Upper lobe of left lung (tissue), 6 donors: ENCODE measurements around the gene DNAJB8. TPM values are rescaled to one million over a fixed set of nuclear protein-coding genes. Genes with fewer than 3 reads are reported as not detected.

ENCODE experiments used
- ATAC-seq, 2 donors: fragments of 200-7000 bp; cut with Tn5 transposase; one replicate each; pipeline ENCODE4 v1.9.1; 2022; ENCODE audit warnings: mild to moderate bottlenecking in 2 of 2, moderate library complexity in 2 of 2; ENCODE audit not compliant: low FRiP score in 2 of 2
- DNase-seq, 2 donors: peaks; one replicate each; pipeline ENCODE4 v3.0.0-alpha.2; 2019 to 2020
- H3K27ac ChIP-seq, 4 donors: fragments of 200-600 bp; sonication (generic); one replicate each; pipeline ENCODE4 v1.5.1; 2016 to 2019
- H3K27me3 ChIP-seq, 4 donors: fragments of 200-600 bp; sonication (generic); one replicate each; pipeline ENCODE4 v1.5.1; 2017 to 2019
- H3K36me3 ChIP-seq, 4 donors: fragments of 200-600 bp; sonication (generic); one replicate each; pipeline ENCODE4 v1.5.1; 2016 to 2019
- H3K4me1 ChIP-seq, 4 donors: fragments of 200-600 bp; sonication (generic); one replicate each; pipeline ENCODE4 v1.5.1; 2018 to 2019
- H3K4me3 ChIP-seq, 4 donors: fragments of 200-600 bp; sonication (generic); one replicate each; pipeline ENCODE4 v1.5.1; 2017 to 2019; ENCODE audit warnings: mild to moderate bottlenecking in 2 of 4, moderate library complexity in 1 of 4
- H3K9me3 ChIP-seq, 4 donors: fragments of 200-600 bp; sonication (generic); one replicate each; pipeline ENCODE4 v1.5.1; 2018 to 2019
- EP300 ChIP-seq, 4 donors: sonication (generic); formaldehyde crosslinking; IDR thresholded peaks; one replicate each; pipeline ENCODE4 v1.5.1; 2017; ENCODE audit warnings: antibody characterized with exemption in 4 of 4, control low read depth in 2 of 4
- POLR2A ChIP-seq, 4 donors: fragments of 450-650 bp; IDR thresholded peaks; one replicate each; pipeline ENCODE4 v1.5.1; 2016 to 2017; ENCODE audit warnings: antibody characterized with exemption in 4 of 4, mild to moderate bottlenecking in 2 of 4
- POLR2AphosphoS5 ChIP-seq, 2 donors: sonication (generic); formaldehyde crosslinking; IDR thresholded peaks; one replicate each; pipeline ENCODE4 v1.5.1; 2017; ENCODE audit warnings: antibody characterized with exemption in 2 of 2
- WGBS, 2 donors: methylation state at CpG; one replicate each; pipeline ENCODE4 v1.1.5; 2017 to 2018; 5-methylcytosine and 5-hydroxymethylcytosine counted together
- total RNA-seq, 6 donors: library from RNA; depleted of rRNA in 4 of 6; stranded (reverse); fragments of >200 nt in 4 of 6; gene quantifications; one replicate each; pipeline versions ENCODE4 v1.1.0 to v1.2.1, GENCODE V29; 2016 to 2021
- TF ChIP-seq, protein P1 (sequence below), 6 experiments: fragments of 450-650 bp in 4 of 6; fragments of 200-600 bp in 2 of 6; sonication (generic) in 2 of 6; IDR thresholded peaks; one replicate each; pipeline ENCODE4 v1.5.1; 2016 to 2019; ENCODE audit warnings: antibody characterized with exemption in 6 of 6
- donor health status: DM: no; HTN: no; CAD: no; lungs with moderate emphysema.
- donor health status: DM: no; HTN: yes; CAD: no; lungs with severe emphysema.

DNAJB8 gene
- total RNA-seq, 6 donors from 2014 or later: not detected

DNA sequence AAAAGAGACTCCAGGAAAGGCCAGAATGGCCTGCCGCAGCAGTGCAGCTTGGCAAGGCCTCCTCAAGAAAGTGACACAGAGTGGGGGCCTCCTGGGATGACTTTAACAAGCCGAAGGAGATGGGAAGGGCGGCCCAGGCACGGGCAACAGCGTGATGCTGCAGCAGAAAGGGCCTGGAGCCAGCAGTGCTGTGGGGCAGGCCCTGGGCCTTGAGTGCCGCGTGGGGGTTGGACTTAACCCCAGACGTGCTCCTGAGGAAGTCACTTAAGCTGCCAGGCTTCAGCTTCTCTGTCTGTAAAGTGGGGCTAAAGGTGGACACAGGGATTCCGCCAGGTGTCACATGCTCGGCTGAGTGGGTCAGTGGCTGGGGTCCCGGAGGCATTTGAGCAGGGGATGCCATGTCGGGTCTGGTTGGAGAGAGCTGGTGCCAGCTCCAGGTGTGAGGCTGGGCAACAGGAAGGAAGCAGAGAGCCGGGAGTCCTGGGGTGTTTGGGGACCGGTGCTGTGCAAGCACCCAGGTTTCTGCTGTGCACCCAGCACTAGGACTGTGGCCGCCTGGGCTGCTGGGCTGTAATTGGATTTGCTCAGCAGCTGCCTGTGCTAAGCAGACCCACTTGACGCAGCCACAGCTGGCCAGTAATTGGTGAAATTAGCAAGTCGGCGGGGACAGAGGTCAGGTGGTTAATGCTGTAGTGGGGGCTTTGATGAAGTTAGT, 7.8 kb downstream of the DNAJB8 start:
- DNase-seq (no peak), ATAC-seq (no peak)
- WGBS, 2 donors: 77 to 79% methylated on average over 14 to 18 of the region's 18 CpGs
- H3K9me3 ChIP-seq: no peaks in the 10 kb centered on the region
- H3K27me3 ChIP-seq: no peaks in the 10 kb centered on the region
- TF ChIP-seq EP300 (IDR thresholded peaks at IDR 0.05): no peak
- TF ChIP-seq, protein P1, sequence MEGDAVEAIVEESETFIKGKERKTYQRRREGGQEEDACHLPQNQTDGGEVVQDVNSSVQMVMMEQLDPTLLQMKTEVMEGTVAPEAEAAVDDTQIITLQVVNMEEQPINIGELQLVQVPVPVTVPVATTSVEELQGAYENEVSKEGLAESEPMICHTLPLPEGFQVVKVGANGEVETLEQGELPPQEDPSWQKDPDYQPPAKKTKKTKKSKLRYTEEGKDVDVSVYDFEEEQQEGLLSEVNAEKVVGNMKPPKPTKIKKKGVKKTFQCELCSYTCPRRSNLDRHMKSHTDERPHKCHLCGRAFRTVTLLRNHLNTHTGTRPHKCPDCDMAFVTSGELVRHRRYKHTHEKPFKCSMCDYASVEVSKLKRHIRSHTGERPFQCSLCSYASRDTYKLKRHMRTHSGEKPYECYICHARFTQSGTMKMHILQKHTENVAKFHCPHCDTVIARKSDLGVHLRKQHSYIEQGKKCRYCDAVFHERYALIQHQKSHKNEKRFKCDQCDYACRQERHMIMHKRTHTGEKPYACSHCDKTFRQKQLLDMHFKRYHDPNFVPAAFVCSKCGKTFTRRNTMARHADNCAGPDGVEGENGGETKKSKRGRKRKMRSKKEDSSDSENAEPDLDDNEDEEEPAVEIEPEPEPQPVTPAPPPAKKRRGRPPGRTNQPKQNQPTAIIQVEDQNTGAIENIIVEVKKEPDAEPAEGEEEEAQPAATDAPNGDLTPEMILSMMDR (IDR thresholded peaks at IDR 0.05): no peak
- no peak for TF ChIP-seq POLR2AphosphoS5 (IDR thresholded peaks at IDR 0.05)
- H3K4me1 ChIP-seq: no peaks in the 10 kb centered on the region
- no peaks in the 10 kb centered on the region for H3K36me3 ChIP-seq
- H3K27ac ChIP-seq: no peak overlapping the region
- no peak overlapping the region for H3K4me3 ChIP-seq

DNA sequence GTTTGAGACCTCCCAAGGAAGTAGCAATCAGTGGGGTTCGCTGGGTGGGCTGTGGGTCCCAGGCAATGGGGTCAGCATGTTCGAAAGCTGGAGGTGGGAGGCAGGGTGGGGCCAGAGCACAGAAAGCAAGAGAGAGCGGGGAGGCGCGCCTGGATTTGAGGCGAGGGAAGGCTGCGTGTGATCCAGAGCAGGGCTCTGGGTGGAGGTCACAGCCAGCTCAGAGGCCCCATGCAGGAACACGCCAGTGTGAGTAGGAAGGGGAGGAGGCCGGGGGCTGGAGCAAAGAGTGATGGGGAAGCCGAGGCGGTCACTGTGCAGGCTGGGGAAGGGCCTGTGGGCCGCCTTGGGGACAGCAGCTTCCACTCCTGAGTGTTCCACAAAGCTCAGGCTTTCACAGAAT, 8.8 kb downstream of the DNAJB8 start:
- 71 to 90% methylated on average over 12 of the region's 12 CpGs for WGBS, 2 donors
- H3K4me3 ChIP-seq: no peak overlapping the region
- no peaks in the 10 kb centered on the region for H3K36me3 ChIP-seq
- no peak overlapping the region for H3K27ac ChIP-seq
- no peaks in the 10 kb centered on the region for H3K9me3 ChIP-seq
- no peak for DNase-seq
- ATAC-seq: no peak
- H3K4me1 ChIP-seq: no peaks in the 10 kb centered on the region
- H3K27me3 ChIP-seq: no peaks in the 10 kb centered on the region
- TF ChIP-seq POLR2A (IDR thresholded peaks at IDR 0.05): no peak
- TF ChIP-seq, protein P1 (IDR thresholded peaks at IDR 0.05): no peak
- TF ChIP-seq EP300 (IDR thresholded peaks at IDR 0.05): no peak
- no peak for TF ChIP-seq POLR2AphosphoS5 (IDR thresholded peaks at IDR 0.05)

DNA sequence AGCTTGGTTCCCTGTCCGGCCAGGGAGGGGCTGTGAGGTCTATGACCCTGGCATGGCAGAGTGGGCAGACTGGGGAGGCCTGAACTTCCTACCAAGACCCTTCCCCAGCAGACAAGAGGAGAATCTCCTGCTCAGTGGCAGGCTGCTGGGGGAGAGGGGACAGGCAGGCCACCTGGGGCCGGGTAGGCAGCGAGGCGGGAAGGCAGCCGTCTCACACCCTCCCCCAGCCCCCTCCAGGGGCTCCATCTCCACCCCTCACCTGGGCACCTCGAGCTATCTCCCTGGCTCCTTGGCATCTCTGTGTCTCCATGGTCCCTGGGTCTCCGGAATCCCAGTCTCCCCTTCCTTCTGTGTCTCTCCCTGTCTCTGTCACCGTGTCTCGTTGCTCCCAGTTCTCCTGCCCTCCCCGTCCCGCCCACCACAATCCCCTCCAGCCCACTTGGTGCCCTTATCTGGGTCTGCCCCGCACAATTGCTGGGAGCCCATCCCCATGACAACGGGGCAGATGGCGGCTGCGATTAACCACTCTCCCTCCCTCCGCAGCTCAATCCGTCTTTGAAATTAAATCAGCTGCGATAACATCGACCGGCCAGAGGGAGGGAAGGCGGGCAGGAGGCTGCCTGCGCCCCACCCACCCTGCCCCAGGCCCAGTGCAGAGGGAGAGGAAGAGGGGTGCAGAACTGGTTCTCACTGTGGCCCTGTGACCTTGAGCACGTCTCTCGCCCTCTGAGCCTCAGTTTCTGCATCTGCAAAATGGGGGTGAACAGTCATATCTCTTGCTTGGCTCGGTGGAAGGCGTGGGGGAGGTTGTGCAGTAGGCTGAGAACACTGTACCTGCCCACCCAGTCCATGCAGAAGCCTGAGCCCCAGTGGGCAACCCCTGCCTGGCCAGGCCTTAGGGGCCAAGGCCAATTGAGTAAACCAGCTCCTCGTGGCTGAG, 9.6 kb downstream of the DNAJB8 start:
- Histone ChIP-seq H3K4me3 (no peak overlapping the region), H3K36me3 (no peaks in the 10 kb centered on the region), H3K27ac (no peak overlapping the region), H3K4me1 (no peaks in the 10 kb centered on the region), H3K9me3 (no peaks in the 10 kb centered on the region), H3K27me3 (no peaks in the 10 kb centered on the region)
- DNase-seq (no peak), ATAC-seq (no peak)
- WGBS, 2 donors: 52 to 59% methylated on average over 22 to 27 of the region's 27 CpGs
- TF ChIP-seq, protein P1 (IDR thresholded peaks at IDR 0.05): no peak
- TF ChIP-seq EP300 (IDR thresholded peaks at IDR 0.05) (no peak), POLR2A (IDR thresholded peaks at IDR 0.05) (no peak), POLR2AphosphoS5 (IDR thresholded peaks at IDR 0.05) (no peak)

DNA sequence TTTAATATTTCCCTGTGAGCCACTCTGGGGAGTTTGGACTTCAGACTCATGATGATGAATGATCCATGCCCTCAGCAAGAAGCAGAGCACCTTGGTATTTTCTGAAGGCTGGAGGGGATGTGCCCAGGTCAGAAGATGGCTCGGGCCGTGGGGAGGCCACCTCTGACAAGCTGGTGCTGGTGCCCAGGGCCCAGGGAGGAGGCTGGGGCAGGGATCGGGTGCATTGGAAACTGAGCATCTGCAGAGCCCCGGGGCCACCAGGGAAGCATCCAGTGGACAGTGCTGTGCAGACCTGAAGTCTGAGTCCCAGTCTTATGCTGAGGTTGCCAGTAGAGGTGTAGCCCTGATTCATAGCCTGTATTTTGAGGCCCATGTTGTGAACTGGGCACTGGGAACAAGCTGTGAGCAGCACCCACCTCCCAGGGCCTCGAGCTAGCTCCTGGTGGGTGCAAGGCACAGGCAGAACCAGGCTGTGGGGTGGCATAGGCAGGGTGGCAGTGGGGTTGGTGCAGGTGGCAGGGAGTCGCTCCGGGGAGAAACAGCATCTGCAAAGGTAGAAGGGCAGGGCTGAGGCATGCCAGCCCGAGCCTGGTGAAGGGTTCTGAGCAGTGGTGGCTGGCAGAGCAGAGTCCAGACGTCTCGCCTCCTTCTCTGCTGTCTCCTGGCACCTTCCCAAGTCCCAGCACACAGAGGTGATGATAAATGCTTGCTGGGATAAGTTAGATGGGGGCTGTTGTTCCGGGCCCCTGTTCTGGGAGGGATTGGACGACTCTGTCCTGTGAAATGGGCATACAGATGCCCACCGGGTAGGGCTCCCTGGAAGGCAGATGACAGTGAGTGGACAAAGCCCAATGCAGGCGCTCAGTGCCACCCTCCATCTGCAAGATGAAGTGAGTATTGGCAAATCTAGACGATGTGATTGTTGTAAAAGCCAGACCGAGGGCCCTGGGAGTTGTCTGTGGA, 10.6 kb downstream of the DNAJB8 start:
- DNase-seq (no peak), ATAC-seq (no peak)
- Histone ChIP-seq H3K4me3 (no peak overlapping the region), H3K4me1 (no peaks in the 10 kb centered on the region), H3K36me3 (no peaks in the 10 kb centered on the region), H3K27me3 (no peaks in the 10 kb centered on the region), H3K27ac (no peak overlapping the region), H3K9me3 (no peaks in the 10 kb centered on the region)
- 68 to 77% methylated on average over 11 to 16 of the region's 16 CpGs for WGBS, 2 donors
- TF ChIP-seq, protein P1 (IDR thresholded peaks at IDR 0.05): no peak
- no peak for TF ChIP-seq POLR2AphosphoS5 (IDR thresholded peaks at IDR 0.05)
- TF ChIP-seq POLR2A (IDR thresholded peaks at IDR 0.05): no peak
- no peak for TF ChIP-seq EP300 (IDR thresholded peaks at IDR 0.05)
